ENCODE measurements around the gene MED29. TPM values are rescaled to one million over a fixed set of nuclear protein-coding genes. Genes with fewer than 3 reads are reported as not detected.

Gene MED29
- total RNA-seq, 4 donors from 2014 or later = 32.9 to 52.5 (median 37.6) TPM

GRCh38 chr19:39360599-39360998 lies 30.6 kb upstream of the MED29 start:
- no peak overlapping the region for H3K4me3 ChIP-seq
- no peaks in the 10 kb centered on the region for H3K27me3 ChIP-seq
- H3K36me3 ChIP-seq = peaks cover 5 to 62% (median 11%) of the 10 kb centered on the region in 3 donors
- H3K9me3 ChIP-seq = no peaks in the 10 kb centered on the region
- no peak for DNase-seq (ENCODE audit: low spot score in 2 of 2)
- TF ChIP-seq, protein P1, sequence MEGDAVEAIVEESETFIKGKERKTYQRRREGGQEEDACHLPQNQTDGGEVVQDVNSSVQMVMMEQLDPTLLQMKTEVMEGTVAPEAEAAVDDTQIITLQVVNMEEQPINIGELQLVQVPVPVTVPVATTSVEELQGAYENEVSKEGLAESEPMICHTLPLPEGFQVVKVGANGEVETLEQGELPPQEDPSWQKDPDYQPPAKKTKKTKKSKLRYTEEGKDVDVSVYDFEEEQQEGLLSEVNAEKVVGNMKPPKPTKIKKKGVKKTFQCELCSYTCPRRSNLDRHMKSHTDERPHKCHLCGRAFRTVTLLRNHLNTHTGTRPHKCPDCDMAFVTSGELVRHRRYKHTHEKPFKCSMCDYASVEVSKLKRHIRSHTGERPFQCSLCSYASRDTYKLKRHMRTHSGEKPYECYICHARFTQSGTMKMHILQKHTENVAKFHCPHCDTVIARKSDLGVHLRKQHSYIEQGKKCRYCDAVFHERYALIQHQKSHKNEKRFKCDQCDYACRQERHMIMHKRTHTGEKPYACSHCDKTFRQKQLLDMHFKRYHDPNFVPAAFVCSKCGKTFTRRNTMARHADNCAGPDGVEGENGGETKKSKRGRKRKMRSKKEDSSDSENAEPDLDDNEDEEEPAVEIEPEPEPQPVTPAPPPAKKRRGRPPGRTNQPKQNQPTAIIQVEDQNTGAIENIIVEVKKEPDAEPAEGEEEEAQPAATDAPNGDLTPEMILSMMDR (IDR thresholded peaks at IDR 0.05) = no peak
- TF ChIP-seq POLR2A (IDR thresholded peaks at IDR 0.05) (no peak), EP300 (IDR thresholded peaks at IDR 0.05) (no peak)
- WGBS, 2 donors = 83 to 88% methylated on average over 1 of the region's 1 CpG
- H3K4me1 ChIP-seq = peaks cover 4 to 53% (median 40%) of the 10 kb centered on the region in 4 donors
- peak overlapping the region; percentile 28 to 99 (median 88) for H3K27ac ChIP-seq

- Histone ChIP-seq H3K36me3 (peaks cover 0 to 55% (median 0%) of the 10 kb centered on the region in 3 donors), H3K27ac (peak overlapping the region; percentile 77 to 99 (median 88)), H3K4me1 (peaks cover 4 to 76% (median 47%) of the 10 kb centered on the region in 4 donors), H3K4me3 (no peak overlapping the region), H3K9me3 (no peaks in the 10 kb centered on the region), H3K27me3 (no peaks in the 10 kb centered on the region)
- WGBS, 2 donors = 36 to 42% methylated on average over 6 of the region's 6 CpGs
- TF ChIP-seq POLR2A (IDR thresholded peaks at IDR 0.05) (no peak), EP300 (IDR thresholded peaks at IDR 0.05) (peak in 1 of 2 donors; percentile 5)
- TF ChIP-seq, protein P1 (IDR thresholded peaks at IDR 0.05) = no peak
- DNase-seq (ENCODE audit: low spot score in 2 of 2) = no peak
Measured at GRCh38 chr19:39362682-39363657, 28.2 kb upstream of the MED29 start.

GRCh38 chr19:39363901-39364457 lies 27.2 kb upstream of the MED29 start:
- Histone ChIP-seq H3K4me3 (no peak overlapping the region), H3K9me3 (no peaks in the 10 kb centered on the region), H3K27ac (peak overlapping the region; percentile 77 to 99 (median 88)), H3K36me3 (peaks cover 0 to 53% (median 0%) of the 10 kb centered on the region in 3 donors), H3K27me3 (no peaks in the 10 kb centered on the region), H3K4me1 (peaks cover 4 to 81% (median 47%) of the 10 kb centered on the region in 4 donors)
- no peak for TF ChIP-seq POLR2A (IDR thresholded peaks at IDR 0.05)
- TF ChIP-seq, protein P1 (IDR thresholded peaks at IDR 0.05) = peak in 1 of 5 experiments; percentile 9
- peak in 1 of 2 donors; percentile 96 for TF ChIP-seq EP300 (IDR thresholded peaks at IDR 0.05)
- WGBS, 2 donors = 11 to 21% methylated on average over 5 of the region's 5 CpGs
- DNase-seq (ENCODE audit: low spot score in 2 of 2) = peak; percentile 49 to 63

DNA sequence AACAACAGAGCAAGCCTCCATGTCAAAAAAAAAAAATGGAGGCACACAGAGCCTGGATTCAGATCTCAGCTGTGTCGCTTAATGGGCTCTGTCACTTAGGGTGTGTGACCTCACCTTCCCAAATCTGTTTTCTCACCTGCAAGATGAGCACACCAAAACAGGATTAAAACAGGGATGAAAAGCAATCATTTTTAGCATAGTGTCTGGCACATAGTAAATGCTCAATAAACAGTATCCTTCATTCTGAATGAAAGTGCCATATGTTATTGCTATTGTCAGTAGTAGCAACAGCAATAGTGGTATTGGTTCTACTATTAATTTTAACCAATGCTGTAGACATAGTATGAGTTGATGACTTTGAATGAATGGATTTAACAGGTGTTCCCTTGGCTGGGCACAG lies 25.6 kb upstream of the MED29 start:
- 95 to 100% methylated on average over 1 of the region's 1 CpG for WGBS, 2 donors
- TF ChIP-seq EP300 (IDR thresholded peaks at IDR 0.05) (no peak), POLR2A (IDR thresholded peaks at IDR 0.05) (no peak)
- TF ChIP-seq, protein P1 (IDR thresholded peaks at IDR 0.05) = no peak
- H3K36me3 ChIP-seq = peaks cover 2 to 53% (median 11%) of the 10 kb centered on the region in 3 donors
- H3K4me1 ChIP-seq = peaks cover 4 to 81% (median 47%) of the 10 kb centered on the region in 4 donors
- peak overlapping the region; percentile 77 to 99 (median 88) for H3K27ac ChIP-seq
- H3K27me3 ChIP-seq = no peaks in the 10 kb centered on the region
- H3K4me3 ChIP-seq = no peak overlapping the region
- no peaks in the 10 kb centered on the region for H3K9me3 ChIP-seq
- no peak for DNase-seq (ENCODE audit: low spot score in 2 of 2)

All from tibial nerve (tissue), 4 donors.